SH-SY5Y (cell line): ENCODE measurements around the gene SLC25A25.

ENCODE experiments used
- GATA2 ChIP-seq: IDR thresholded peaks from 2 replicates; pipeline ENCODE4 v1.6.1; 2011; ENCODE audit warnings: mild to moderate bottlenecking, low read depth, low read length
- GATA3 ChIP-seq: IDR thresholded peaks from 2 replicates; pipeline ENCODE4 v1.6.1; 2011; ENCODE audit warnings: low read depth, mild to moderate bottlenecking, low read length, moderate library complexity

Gene SLC25A25

DNA sequence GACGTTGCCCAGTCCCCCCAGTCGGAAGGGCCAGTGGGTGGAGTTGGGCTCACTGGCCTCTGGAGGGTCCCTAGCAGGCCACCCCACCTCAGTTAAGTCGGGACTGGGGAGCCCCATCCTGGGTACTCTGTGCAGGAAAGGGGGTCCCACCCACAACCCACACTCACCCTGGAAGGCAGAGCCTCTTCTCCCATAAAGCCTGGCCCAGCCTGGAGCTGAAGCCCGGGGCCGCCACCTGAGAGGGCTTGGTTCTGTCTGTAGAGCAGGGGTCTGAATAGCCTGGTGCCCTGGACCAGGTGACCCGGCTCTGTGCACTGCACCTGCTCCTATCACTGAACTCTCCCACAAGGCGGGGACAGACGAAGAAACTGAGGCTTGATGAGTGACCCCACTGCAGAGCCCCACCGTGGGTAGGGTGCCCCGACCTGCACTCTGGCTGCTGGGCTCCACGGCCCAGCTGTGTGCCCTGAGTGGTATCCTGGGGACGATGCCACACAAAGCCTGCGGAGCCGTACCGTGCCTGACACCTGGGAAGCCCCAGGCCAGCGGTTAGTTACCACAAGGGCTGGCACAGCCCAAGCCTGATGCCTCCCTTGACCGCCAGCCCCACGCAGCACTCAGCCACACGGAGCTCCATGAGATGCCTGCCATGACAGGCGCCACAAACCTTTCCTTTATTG is 52.2 kb downstream of the SLC25A25 start:
- TF ChIP-seq GATA3 = no peak
- TF ChIP-seq GATA2 = no peak

DNA sequence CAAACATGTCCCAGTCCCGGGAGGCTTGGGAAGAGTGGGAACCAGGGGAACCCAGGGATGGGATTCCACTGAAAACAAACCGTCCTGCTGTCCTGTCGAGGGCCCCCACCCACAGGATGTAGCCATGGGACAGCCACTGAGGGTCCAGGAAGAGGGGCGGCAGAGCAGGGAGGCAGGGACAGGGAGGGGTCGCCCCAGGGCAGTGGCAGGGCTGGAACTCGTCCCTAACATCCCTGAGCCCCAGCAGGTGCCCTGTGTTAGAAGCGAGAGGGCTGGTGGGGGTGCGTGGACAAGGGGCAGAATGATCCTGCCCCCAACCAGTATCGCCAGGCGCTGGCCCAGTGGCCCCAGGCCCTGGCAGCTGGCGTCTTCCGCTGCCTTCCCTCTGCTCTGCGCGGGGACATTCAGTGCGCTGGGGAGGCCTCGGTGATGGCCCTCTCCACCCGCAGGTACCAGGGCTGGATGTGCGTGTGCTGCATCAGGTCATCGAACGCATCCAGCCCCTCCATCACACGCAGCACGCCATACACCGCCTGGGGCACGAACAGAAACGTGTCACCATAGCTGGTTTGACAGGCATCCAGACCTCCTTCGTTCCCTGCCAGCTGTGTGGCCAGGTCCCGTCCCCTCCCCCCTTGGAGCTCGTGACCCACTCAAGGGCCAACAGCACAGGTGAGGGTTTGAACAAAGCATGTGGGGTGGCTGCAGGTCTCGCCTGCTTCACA is 52.9 kb downstream of the SLC25A25 start:
- TF ChIP-seq GATA2 = no peak
- no peak for TF ChIP-seq GATA3

DNA sequence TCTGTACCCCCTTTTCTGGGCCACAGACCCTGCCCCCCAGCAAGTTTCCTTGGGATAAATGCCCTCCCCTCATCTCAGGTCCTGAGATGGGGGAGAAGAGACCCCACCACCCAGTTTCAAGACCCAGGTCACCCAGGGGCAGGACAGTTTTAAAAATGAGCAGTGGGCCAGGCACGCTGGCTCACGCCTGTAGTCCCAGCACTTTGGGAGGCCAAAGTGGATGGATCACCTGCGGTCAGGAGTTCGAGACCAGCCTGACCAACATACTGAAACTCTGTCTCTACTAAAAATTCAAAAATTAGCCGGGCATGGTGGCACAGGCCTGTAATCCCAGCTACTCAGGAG is 53.4 kb downstream of the SLC25A25 start:
- no peak for TF ChIP-seq GATA3
- no peak for TF ChIP-seq GATA2

DNA sequence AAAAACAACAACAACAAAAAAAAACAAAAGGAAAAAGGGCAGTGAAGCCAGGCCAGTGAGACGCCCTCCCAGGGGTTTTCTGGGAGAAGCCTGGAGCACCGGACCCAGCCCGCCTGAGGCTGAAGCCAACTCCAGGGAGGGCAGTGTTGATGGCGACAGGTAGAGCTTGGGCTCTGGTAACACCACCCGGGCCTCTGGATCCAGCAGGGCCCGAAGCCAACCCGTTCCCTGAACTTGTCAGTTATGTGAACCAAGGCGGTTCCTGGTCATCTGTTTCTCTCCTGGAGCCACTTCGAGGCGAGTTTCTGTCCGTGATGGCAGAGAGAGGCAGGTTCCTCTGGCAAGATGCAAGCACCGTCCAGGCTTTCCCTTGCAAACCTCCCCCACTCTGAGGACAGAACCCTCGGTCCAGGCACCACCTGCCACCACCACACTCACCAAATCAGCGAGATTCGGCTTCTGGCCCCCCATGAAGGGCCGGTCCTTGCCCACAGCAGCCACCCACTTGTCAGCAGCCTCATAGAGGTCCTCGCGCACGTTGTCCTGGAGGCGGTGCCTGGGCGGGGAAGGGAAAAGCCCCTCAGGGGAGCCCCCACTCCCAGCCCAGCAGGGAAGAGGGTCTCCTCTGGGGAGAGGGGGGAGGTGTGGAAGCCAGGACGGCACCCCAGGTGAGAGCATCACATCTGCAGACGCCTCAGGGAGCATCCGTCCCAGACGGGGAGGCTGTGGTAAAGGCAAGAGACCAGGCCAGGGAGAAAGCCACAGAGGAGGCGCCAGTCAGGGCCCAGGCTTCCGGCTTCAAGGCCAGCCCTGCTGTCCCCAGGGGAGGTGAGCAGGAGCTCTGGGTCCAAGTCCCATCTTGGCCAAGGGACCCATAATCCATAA is 54.1 kb downstream of the SLC25A25 start:
- TF ChIP-seq GATA3 (no peak), GATA2 (no peak)

DNA sequence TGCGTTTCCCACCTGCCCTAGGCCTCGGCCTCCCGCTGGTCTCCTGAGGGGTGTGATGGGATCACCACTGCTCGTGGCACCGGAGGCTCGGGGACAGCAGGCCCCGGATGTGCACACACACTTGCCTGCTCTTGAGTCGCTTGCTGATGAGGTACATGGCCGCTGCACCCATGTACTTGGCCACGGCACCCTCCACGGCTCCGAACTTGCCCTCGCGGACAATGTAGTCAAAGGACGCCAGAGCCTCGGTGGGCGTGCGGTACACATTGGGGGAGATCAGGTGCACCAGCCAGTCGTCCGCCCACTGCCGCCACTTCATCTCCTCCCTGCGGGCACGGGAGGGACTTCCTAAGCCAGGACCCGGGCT is 54.8 kb downstream of the SLC25A25 start:
- TF ChIP-seq GATA3 (no peak), GATA2 (no peak)

DNA sequence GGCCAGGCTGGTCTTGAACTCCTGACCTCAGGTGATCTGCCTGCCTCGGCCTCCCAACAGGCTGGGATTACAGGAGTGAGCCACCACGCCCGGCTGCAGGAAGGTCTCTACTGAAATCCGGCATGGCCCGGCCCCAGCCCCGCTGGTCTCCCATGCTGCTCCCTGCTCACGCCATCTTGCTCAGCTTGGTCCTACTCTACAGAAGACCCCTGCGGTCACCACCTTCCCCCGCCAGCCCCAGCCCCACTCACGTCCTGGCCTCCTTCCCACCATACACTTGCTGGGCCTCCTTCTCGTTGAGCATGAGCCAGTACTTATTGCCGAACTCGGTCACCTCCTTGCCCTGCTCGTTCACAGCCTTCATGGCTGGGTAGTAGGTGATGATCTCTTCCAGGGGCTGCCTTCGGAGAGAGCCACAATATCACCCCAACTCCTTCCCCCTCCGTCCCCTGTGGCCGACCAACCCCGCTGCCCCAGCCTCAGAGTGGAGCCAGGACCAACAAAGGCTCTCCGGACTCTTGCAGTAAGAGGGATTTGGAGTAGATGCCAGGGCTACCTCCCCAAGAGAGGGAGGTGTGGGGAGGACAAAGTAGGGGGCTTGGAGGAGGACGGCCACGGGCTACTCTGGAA is 55.5 kb downstream of the SLC25A25 start:
- TF ChIP-seq GATA3 = no peak
- TF ChIP-seq GATA2 = no peak

DNA sequence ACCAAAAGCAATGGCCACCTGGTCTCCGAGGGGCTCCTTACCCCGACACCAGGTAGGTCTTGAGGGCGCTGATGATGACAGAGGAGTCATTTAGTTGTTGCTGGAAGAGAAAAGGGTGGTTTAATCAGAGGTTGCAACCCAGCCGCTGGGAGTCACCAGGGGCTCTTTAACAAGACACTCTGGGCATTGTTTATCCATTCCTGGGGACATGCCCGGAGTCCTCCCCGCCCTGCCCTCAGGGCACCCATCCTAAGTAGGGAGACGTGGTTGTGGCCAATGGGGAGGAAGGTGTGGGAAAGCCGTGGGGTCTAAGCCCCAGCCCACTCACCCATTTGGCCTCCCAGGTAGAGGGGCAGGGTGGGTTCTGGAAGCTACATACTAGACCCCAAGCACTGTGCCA is 56.4 kb downstream of the SLC25A25 start:
- TF ChIP-seq GATA3 (no peak), GATA2 (no peak)

DNA sequence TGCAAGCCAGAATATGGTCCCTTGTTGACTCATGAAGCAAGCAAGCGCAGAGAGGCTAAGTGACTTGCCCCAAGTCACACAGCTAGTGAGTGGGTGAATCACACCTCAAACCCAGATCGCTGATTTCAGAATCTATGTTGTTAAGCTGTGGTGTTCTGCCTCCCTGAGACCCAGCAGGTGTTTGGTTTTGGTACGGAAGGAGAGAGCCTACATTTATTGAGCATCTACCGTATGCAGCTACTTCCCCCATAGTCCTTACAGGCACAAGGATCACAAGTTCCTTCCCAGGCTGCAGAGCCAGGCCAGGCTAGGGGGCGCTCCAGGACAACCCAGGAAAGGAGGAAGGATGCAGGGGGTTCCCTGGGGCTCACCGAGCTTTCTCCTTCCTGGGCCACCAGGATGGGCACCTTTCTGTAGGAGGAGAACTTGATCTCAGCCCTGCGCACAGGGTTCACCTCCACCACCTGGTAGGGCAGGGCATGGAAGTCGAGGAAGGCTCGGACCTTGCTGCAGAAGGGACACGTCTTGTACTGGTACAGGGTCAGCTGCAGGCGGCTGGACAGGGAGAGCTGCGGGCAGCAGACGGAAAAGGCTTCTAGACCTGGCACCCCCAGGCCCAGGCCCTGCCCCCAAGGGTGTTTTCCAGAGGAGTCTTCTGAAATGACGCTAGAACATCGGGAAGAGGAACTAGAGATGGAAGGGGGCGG is 57.0 kb downstream of the SLC25A25 start:
- no peak for TF ChIP-seq GATA2
- no peak for TF ChIP-seq GATA3

DNA sequence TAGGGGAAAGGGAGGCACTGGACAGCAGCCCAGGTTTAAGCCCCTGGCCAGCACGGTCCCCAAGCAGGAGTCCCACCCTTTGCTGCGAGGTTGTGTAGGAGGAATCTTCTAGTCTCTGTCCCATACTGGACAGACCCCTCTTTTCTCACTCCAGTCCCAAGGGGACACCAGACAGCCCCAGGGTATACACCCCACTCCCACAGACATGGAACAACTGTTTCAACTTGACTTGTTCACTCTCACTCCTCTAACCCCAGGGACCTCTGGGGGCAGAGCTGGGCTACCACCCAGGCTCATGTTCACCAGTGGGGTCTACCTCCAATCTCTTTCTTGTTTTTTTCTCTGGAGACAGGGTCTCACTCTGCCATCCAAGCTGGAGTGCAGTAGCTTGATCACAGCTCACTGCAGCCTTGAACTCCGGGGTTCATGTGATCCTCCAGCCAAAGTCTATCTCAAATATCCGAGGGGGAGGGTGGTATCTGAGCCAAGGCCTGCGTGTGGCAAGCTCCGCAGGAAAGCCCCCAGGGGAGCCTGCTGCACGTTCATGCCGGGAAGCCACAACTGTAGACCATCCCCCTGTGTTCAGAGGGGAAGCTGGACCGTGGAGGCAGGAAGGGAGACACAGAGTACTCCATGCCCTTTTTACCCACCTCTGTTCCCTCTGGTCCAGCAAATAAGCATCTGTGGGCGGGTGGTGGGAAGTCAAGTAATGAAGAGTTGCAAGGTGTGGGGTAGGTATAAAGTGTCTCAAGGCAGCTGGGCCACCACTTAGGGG is 57.7 kb downstream of the SLC25A25 start:
- TF ChIP-seq GATA3 (no peak), GATA2 (no peak)

DNA sequence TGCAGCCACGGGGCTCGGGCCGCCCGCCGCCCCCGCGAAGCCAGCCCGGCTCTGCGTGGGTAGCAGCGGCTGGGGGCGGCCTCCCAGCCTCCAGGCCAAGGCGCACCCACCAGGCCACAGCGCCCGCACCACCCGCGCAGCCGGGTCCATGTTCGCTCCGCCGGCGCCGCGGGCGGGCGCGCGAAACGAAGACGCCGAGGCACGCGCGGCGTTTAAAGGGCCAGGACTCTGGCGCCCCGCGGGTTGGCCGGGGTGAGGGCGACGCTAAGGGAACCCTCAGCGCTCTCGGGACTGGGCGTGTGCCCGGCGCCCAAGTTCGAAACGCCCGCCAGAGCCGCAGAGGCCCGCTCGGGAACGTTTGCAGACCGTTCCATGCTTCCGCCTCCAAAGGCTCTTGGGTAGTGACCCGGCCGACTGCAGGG is 59.5 kb downstream of the SLC25A25 start, which contains the start of gene PTGES2:
TSS of gene PTGES2 (minus strand) at position 162 of the 422 bp plus-strand sequence. CDS start at position 150, 12 bp downstream.
- TF ChIP-seq GATA3 = no peak

DNA sequence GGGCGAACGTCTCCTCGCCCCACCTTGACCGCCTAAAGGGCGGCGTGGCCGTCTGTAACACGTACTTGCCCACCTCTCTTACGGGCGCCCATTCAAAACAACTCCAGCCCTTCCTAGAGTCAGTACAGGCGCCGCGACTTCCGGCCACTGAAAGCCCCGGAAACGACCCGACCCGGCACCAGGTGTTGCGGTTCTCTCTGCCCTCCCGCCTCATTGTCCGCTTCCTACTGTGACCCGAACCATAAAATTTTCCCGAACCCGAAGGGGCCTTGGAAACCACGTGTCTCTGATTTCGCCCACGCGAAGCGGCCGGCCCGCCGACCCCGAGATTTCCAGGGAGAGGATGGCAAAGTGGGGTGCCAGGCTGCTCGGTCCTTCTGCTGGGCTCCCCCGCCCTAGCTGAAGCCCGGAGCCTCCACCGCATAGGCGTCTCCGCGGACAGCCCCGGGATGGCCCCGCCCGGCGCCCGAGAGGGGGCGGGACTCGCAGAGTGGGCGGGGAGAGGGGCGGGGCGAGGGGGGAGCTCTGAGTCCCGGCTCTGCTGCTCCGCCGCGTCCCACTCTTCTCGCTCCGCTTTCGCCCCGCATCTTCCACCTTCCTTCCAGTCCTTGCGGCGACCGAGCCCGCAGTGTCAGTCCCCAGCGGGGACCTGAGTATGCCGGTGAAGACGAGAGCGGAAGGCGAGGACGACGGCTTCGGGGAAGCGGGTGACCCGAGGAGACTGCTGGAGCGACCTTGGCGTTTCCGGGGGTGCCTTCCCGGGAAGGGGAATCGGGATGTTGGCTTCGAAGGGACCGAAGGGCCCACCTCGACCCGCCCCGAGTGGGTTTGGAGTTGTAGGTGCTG is 60.2 kb downstream of the SLC25A25 start:
- TF ChIP-seq GATA3 = no peak
- TF ChIP-seq GATA2 = no peak
